ENCODE measurements around the gene DNAJA3.

DNA sequence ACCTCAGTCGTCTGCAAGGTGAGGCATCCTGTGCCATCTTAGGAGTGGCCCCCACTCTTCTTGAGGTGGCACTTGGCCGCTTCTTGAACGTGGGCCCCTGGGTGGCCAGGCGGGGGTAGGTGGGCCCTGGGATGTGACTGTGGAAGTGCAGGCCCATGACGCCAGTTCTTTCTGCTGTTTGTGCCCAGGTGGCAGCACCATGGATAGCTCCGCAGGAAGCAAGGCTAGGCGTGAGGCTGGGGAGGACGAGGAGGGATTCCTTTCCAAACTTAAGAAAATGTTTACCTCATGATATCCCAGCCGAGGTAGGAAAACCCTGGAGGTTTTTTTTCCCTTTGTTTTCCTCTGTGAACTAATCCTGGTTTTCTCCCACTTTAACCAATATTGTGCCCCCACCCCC is 29.0 kb downstream of the DNAJA3 start:
- TF ChIP-seq POLR2A (IDR thresholded peaks at IDR 0.05) (no peak), EP300 (IDR thresholded peaks at IDR 0.05) (no peak), POLR2AphosphoS5 (IDR thresholded peaks at IDR 0.05) (no peak)
- TF ChIP-seq, protein P1, sequence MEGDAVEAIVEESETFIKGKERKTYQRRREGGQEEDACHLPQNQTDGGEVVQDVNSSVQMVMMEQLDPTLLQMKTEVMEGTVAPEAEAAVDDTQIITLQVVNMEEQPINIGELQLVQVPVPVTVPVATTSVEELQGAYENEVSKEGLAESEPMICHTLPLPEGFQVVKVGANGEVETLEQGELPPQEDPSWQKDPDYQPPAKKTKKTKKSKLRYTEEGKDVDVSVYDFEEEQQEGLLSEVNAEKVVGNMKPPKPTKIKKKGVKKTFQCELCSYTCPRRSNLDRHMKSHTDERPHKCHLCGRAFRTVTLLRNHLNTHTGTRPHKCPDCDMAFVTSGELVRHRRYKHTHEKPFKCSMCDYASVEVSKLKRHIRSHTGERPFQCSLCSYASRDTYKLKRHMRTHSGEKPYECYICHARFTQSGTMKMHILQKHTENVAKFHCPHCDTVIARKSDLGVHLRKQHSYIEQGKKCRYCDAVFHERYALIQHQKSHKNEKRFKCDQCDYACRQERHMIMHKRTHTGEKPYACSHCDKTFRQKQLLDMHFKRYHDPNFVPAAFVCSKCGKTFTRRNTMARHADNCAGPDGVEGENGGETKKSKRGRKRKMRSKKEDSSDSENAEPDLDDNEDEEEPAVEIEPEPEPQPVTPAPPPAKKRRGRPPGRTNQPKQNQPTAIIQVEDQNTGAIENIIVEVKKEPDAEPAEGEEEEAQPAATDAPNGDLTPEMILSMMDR (IDR thresholded peaks at IDR 0.05): no peak

Measured in upper lobe of left lung (tissue), 4 donors.